Measurements from ENCODE around the gene PHACTR1. TPM values are rescaled to one million over a fixed set of nuclear protein-coding genes. Genes with fewer than 3 reads are reported as not detected.

Gene PHACTR1
- total RNA-seq, 1 experiment from 2014 or later: not detected

DNA sequence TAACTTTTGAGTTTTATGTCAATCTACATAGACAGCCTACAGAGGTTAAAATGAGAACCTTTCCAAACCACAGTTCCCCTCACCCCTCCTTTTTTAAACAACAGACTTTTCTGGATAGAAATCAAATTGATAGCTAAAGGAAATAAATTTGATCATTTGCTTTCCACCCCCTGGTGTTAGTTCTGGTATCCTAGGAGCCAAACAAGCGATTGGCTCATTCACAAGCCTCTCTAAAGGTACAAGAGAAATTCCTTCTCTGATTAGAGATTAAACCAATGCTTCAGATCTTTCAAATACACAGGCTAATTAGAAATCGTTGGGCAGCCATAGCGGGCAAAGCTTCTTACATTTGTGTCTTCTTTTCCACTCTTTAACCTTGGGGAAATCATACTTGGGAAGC lies 379.5 kb downstream of the PHACTR1 start:
- H3K9ac ChIP-seq (ENCODE audit: low read length): no peak overlapping the region
- no peak overlapping the region for H2AFZ ChIP-seq (ENCODE audit: low read length)
- no peak overlapping the region for H3K4me3 ChIP-seq (ENCODE audit: low read length)
- H3K9me2 ChIP-seq (replicated peaks; ENCODE audit: low read length): no peaks in the 10 kb centered on the region
- peaks cover 58% of the 10 kb centered on the region for H3K27me3 ChIP-seq (ENCODE audit: low read length)
- TF ChIP-seq CTCF (conservative IDR thresholded peaks at IDR 0.05; ENCODE audit: low read depth, low read length) (no peak), EZH2 (IDR thresholded peaks at IDR 0.05; ENCODE audit: low read length, unreplicated experiment) (no peak), EZH2phosphoT487 (IDR thresholded peaks at IDR 0.05; ENCODE audit: borderline replicate concordance, low read length) (no peak)
- ChIA-PET CTCF (no interaction called here), POLR2A (ENCODE audit: unreplicated experiment) (no interaction called here)
- no peaks in the 10 kb centered on the region for H3K9me3 ChIP-seq (ENCODE audit: low read length)
- no peaks in the 10 kb centered on the region for H3K4me1 ChIP-seq (ENCODE audit: insufficient read depth, low read length)
- DNase-seq: no peak
- H3K27ac ChIP-seq (ENCODE audit: low read length): no peak overlapping the region
- H3K4me2 ChIP-seq (ENCODE audit: low read length): no peak overlapping the region
- intact Hi-C loops (cut with micrococcal nuclease): no loop called here
- no peaks in the 10 kb centered on the region for H3K79me2 ChIP-seq (ENCODE audit: low read length)
- no peak for ATAC-seq
- no peaks in the 10 kb centered on the region for H3F3A ChIP-seq (ENCODE audit: low read length, unreplicated experiment)
- no peaks in the 10 kb centered on the region for H3K36me3 ChIP-seq (ENCODE audit: low read depth, low read length)
- H4K20me1 ChIP-seq (ENCODE audit: low read length): no peaks in the 10 kb centered on the region
- no TSS peak for BruUV-seq (replicated peaks)

GRCh38 chr6:13097454-13097853 lies 380.9 kb downstream of the PHACTR1 start:
- no peak overlapping the region for H2AFZ ChIP-seq (ENCODE audit: low read length)
- H3K4me2 ChIP-seq (ENCODE audit: low read length): no peak overlapping the region
- ChIA-PET CTCF (no interaction called here), POLR2A (ENCODE audit: unreplicated experiment) (no interaction called here)
- no peaks in the 10 kb centered on the region for H4K20me1 ChIP-seq (ENCODE audit: low read length)
- no peak overlapping the region for H3K27ac ChIP-seq (ENCODE audit: low read length)
- ATAC-seq (no peak), DNase-seq (no peak)
- H3K36me3 ChIP-seq (ENCODE audit: low read depth, low read length): no peaks in the 10 kb centered on the region
- H3K9me2 ChIP-seq (replicated peaks; ENCODE audit: low read length): no peaks in the 10 kb centered on the region
- intact Hi-C loops (cut with micrococcal nuclease): no loop called here
- H3K27me3 ChIP-seq (ENCODE audit: low read length): peaks cover 55% of the 10 kb centered on the region
- no peaks in the 10 kb centered on the region for H3K4me1 ChIP-seq (ENCODE audit: insufficient read depth, low read length)
- no peaks in the 10 kb centered on the region for H3F3A ChIP-seq (ENCODE audit: low read length, unreplicated experiment)
- no peak overlapping the region for H3K9ac ChIP-seq (ENCODE audit: low read length)
- no peaks in the 10 kb centered on the region for H3K9me3 ChIP-seq (ENCODE audit: low read length)
- H3K79me2 ChIP-seq (ENCODE audit: low read length): no peaks in the 10 kb centered on the region
- TF ChIP-seq CTCF (conservative IDR thresholded peaks at IDR 0.05; ENCODE audit: low read depth, low read length) (no peak), EZH2phosphoT487 (IDR thresholded peaks at IDR 0.05; ENCODE audit: borderline replicate concordance, low read length) (no peak), EZH2 (IDR thresholded peaks at IDR 0.05; ENCODE audit: low read length, unreplicated experiment) (no peak)
- H3K4me3 ChIP-seq (ENCODE audit: low read length): no peak overlapping the region
- BruUV-seq (replicated peaks): no TSS peak

- Histone ChIP-seq H3F3A (ENCODE audit: low read length, unreplicated experiment) (no peaks in the 10 kb centered on the region), H2AFZ (ENCODE audit: low read length) (no peak overlapping the region), H3K9ac (ENCODE audit: low read length) (no peak overlapping the region), H3K27ac (ENCODE audit: low read length) (no peak overlapping the region), H3K4me1 (ENCODE audit: insufficient read depth, low read length) (no peaks in the 10 kb centered on the region), H3K4me2 (ENCODE audit: low read length) (no peak overlapping the region), H3K4me3 (ENCODE audit: low read length) (no peak overlapping the region), H4K20me1 (ENCODE audit: low read length) (no peaks in the 10 kb centered on the region), H3K79me2 (ENCODE audit: low read length) (no peaks in the 10 kb centered on the region), H3K9me2 (replicated peaks; ENCODE audit: low read length) (no peaks in the 10 kb centered on the region), H3K36me3 (ENCODE audit: low read depth, low read length) (no peaks in the 10 kb centered on the region), H3K27me3 (ENCODE audit: low read length) (peaks cover 55% of the 10 kb centered on the region), H3K9me3 (ENCODE audit: low read length) (no peaks in the 10 kb centered on the region)
- intact Hi-C loops (cut with micrococcal nuclease): no loop called here
- no peak for TF ChIP-seq EZH2phosphoT487 (IDR thresholded peaks at IDR 0.05; ENCODE audit: borderline replicate concordance, low read length)
- no peak for TF ChIP-seq CTCF (conservative IDR thresholded peaks at IDR 0.05; ENCODE audit: low read depth, low read length)
- no peak for TF ChIP-seq EZH2 (IDR thresholded peaks at IDR 0.05; ENCODE audit: low read length, unreplicated experiment)
- POLR2A ChIA-PET (ENCODE audit: unreplicated experiment): no interaction called here
- DNase-seq (no peak), ATAC-seq (no peak)
- CTCF ChIA-PET: no interaction called here
- no TSS peak for BruUV-seq (replicated peaks)
Observed at GRCh38 chr6:13098006-13098405, 381.4 kb downstream of the PHACTR1 start.

Data from PC-3 (cell line).